Neutrophil (primary cell): ENCODE measurements around the gene SLC25A3.
A peak's percentile ranks its signal among the peaks of the same experiment; 100 is the strongest.
"Not testable (repeated sequence)": the region's sequence is repeated elsewhere in the genome, so short reads cannot be mapped to it uniquely, and the experiment has no call there.

Source experiments
- H3K27ac ChIP-seq: fragments of 200-600 bp; sonication (generic); 2 replicates; pipeline ENCODE4 v1.5.1; 2016; ENCODE audit warnings: mild to moderate bottlenecking, moderate library complexity
- H3K27me3 ChIP-seq: fragments of 200-600 bp; sonication (generic); 2 replicates; pipeline ENCODE4 v1.6.0; 2016; ENCODE audit warnings: mild to moderate bottlenecking
- H3K36me3 ChIP-seq: fragments of 200-600 bp; sonication (generic); 2 replicates; pipeline ENCODE4 v1.5.1; 2017
- H3K4me1 ChIP-seq, 2 experiments: fragments of 200-600 bp in 1 of 2; sonication (generic) in 1 of 2; 1 replicate in 1 of 2; 2 replicates in 1 of 2; pipeline versions ENCODE4 v1.5.1 to v1.6.1; 2013 to 2016; ENCODE audit warnings: low read depth in 1 of 2, low read length in 1 of 2, mild to moderate bottlenecking in 1 of 2, moderate library complexity in 1 of 2; ENCODE audit not compliant: control insufficient read depth in 1 of 2, insufficient read depth in 1 of 2
- H3K4me3 ChIP-seq, 2 experiments: fragments of 200-600 bp in 1 of 2; sonication (generic) in 1 of 2; 1 replicate in 1 of 2; 2 replicates in 1 of 2; pipeline ENCODE4 v1.5.1; 2013 to 2016; ENCODE audit warnings: low read depth in 1 of 2, low read length in 1 of 2, mild to moderate bottlenecking in 1 of 2, moderate library complexity in 1 of 2
- H3K9me3 ChIP-seq: fragments of 200-600 bp; sonication (generic); 2 replicates; pipeline ENCODE4 v1.5.1; 2016
- TF ChIP-seq, protein P1 (sequence below): fragments of 200-600 bp; sonication (generic); IDR thresholded peaks from 2 replicates; pipeline ENCODE4 v1.5.1; 2016; ENCODE audit warnings: antibody characterized with exemption

SLC25A3 gene

DNA sequence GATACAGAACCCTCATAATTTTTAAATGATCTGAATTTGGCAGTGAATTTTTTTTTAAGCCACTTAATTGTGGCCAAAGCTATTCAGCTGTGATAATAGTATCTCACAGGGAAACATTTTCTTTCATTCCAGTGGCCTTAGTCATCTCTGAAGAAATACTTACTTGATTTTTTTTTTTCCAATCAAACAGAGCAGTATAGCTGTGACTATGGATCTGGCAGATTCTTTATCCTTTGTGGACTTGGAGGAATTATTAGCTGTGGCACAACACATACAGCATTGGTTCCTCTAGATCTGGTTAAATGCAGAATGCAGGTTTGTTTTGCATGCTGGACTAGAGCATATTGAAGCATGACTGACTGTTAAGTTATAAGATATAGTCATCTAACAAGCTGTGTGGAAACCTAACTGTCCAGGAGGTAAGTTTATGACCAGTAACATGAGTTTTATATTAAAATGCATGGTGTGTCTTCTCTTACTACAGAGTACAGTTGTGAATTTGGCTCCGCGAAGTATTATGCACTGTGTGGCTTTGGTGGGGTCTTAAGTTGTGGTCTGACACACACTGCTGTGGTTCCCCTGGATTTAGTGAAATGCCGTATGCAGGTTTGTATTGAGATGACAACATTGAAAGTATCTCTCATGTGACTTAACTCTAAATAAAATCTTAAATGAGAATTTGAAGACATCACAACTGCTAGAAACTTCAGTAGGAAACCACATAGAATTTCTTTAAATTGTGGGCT lies 1.9 kb downstream of the SLC25A3 start:
- H3K27ac ChIP-seq = peak overlapping the region; percentile 95
- peaks cover 48% of the 10 kb centered on the region for H3K36me3 ChIP-seq
- H3K27me3 ChIP-seq = no peaks in the 10 kb centered on the region
- peak overlapping the region; percentile 34 to 80 for H3K4me3 ChIP-seq
- no peaks in the 10 kb centered on the region for H3K9me3 ChIP-seq
- TF ChIP-seq, protein P1, sequence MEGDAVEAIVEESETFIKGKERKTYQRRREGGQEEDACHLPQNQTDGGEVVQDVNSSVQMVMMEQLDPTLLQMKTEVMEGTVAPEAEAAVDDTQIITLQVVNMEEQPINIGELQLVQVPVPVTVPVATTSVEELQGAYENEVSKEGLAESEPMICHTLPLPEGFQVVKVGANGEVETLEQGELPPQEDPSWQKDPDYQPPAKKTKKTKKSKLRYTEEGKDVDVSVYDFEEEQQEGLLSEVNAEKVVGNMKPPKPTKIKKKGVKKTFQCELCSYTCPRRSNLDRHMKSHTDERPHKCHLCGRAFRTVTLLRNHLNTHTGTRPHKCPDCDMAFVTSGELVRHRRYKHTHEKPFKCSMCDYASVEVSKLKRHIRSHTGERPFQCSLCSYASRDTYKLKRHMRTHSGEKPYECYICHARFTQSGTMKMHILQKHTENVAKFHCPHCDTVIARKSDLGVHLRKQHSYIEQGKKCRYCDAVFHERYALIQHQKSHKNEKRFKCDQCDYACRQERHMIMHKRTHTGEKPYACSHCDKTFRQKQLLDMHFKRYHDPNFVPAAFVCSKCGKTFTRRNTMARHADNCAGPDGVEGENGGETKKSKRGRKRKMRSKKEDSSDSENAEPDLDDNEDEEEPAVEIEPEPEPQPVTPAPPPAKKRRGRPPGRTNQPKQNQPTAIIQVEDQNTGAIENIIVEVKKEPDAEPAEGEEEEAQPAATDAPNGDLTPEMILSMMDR = no peak
- peaks cover 22 to 25% of the 10 kb centered on the region in 2 experiments for H3K4me1 ChIP-seq

DNA sequence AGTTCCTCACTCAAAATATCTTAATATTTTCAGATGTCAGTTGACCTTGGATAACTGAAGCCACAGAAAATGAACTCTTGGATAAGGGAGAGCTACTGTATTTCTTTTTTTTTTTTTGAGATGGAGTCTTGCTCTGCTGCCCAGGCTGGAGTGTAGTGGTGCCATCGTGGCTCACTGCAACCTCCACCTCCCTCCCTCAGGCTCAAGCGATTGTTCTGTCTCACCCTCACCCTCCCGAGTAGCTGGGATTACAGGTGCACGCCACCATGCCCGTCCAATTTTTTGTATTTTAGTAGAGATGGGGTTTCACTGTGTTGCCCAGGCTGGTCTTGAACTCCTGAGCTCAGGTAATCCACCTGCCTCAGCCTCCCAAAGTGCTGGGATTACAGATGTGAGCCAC lies 3.8 kb downstream of the SLC25A3 start:
- Histone ChIP-seq H3K27ac (peak overlapping the region; percentile 2), H3K36me3 (peaks cover 67% of the 10 kb centered on the region), H3K4me1 (peaks cover 22 to 25% of the 10 kb centered on the region in 2 experiments)
- not testable (repeated sequence) for H3K27me3 ChIP-seq, H3K4me3 ChIP-seq, H3K9me3 ChIP-seq

DNA sequence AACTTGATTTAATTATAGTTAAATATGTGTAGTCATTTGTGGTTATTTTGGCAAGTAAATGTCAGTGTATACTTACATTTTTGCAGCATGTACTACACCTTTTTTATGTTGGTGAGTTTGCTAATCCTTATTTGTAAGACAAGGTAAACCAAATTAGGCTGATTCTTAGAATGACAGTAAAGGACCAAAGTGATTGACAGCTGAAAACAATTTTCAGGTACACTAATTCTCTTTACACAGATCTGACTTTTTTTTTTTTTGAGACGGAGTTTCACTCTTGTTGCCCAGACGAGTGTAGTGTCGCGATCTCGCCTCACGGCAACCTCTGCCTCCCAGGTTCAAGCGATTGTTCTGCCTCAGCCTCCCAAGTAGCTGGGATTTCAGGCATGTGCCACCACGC lies 8.4 kb downstream of the SLC25A3 start:
- no peaks in the 10 kb centered on the region for H3K27me3 ChIP-seq
- peaks cover 74% of the 10 kb centered on the region for H3K36me3 ChIP-seq

DNA sequence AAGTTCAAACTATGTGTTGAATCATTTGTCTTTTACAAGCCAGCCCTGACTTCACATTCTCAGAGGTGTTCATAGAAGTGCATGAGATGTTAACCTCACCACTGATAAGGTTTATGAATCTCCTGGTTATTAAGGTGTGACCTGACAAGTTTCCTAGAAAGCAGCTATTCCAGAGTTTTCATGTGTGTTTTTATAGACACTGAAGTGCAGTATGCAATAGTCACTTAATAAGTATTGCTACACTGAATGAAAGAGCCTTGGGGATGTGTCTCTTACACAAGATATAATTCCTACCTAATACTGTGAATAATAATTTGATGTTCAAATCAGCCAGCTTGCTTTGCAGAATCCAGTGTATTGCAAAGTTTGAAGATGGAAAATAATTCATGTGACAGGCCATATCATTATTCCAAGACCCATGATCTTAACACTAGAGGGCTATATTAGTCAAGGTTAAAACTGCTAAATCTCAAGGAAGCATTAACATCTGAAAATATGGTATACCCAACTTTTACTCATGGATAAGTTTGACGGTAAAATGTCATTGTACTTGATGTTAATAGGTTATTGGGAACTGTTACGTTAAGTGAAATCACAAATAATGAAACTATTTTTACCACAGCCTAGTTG lies 13.0 kb downstream of the SLC25A3 start:
- peaks cover 24 to 28% of the 10 kb centered on the region in 2 experiments for H3K4me1 ChIP-seq
- peak overlapping the region in 1 of 2 experiments; percentile 63 for H3K4me3 ChIP-seq
- peak overlapping the region; percentile 88 for H3K27ac ChIP-seq
- TF ChIP-seq, protein P1 = no peak
- peaks cover 29% of the 10 kb centered on the region for H3K36me3 ChIP-seq
- no peaks in the 10 kb centered on the region for H3K9me3 ChIP-seq
- no peaks in the 10 kb centered on the region for H3K27me3 ChIP-seq

More for the DNA sequence above, 8.4 kb downstream of the SLC25A3 start:
- peaks cover under 1 to 6% of the 10 kb centered on the region in 2 experiments for H3K4me1 ChIP-seq
- H3K4me3 ChIP-seq = no peak overlapping the region
- no peak overlapping the region for H3K27ac ChIP-seq
- no peaks in the 10 kb centered on the region for H3K9me3 ChIP-seq
- TF ChIP-seq, protein P1 = no peak

DNA sequence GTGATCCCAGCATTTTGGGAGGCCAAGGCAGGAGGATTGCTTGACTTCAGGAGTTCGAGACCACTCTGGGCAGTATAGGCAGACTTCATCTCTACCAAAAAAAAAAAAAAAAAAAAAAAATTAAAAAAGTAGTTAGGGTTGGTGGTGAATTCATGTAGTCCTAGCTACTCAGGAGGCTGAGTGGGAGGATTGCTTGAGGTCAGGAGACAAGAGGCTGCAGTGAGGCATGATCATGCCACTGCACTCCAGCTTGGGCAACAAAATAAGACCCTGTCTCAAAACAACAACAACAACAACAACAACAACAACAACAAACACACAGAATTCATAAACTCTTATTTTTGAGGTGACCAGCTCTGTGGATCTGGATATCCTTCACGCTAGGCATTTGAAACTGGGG lies 17.1 kb downstream of the SLC25A3 start:
- Histone ChIP-seq H3K27me3 (no peaks in the 10 kb centered on the region), H3K9me3 (no peaks in the 10 kb centered on the region), H3K36me3 (no peaks in the 10 kb centered on the region), H3K27ac (no peak overlapping the region), H3K4me1 (peaks cover 64 to 68% of the 10 kb centered on the region in 2 experiments), H3K4me3 (no peak overlapping the region)
- TF ChIP-seq, protein P1 = no peak
